Measurements from ENCODE around the gene TP53AIP1.
A peak's percentile ranks its signal among the peaks of the same experiment; 100 is the strongest.

The TP53AIP1 gene

GRCh38 chr11:128929991-128930390 is 12.7 kb downstream of the TP53AIP1 start:
- ChIA-PET CTCF (interaction anchor here (1.0 kb wide), 1 partner anchor 45 kb away, joined by 5 read pairs; no protein-coding TSS in a partner anchor), POLR2A (no interaction called here)
- DNase-seq (ENCODE audit: extremely low spot score), result no peak
- no peak for TF ChIP-seq CTCF (IDR thresholded peaks at IDR 0.05; ENCODE audit: control extremely low read depth, extremely low read depth, low read depth, missing control alignments)

DNA sequence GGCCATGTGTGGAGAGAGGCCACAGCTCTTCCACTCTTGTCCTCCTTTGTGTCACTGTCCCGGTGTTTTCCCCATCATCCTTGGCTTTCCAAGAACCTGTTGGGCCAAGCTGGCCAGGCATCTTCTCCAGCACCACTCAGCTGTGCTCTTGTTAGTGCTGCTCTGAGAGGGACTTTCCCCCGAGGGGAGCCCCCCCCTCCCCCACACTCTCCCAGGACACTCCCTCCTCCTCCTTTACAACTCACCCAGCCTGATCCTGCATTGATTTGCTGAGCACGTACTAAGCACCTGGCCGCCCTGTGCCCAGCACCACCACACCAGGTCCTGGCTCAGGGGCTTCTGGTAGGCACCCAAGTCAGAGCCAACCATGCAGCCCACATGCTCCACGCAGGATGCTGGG is 13.2 kb downstream of the TP53AIP1 start:
- CTCF ChIA-PET, result interaction anchor here (1.0 kb wide), 1 partner anchor 45 kb away, joined by 5 read pairs; no protein-coding TSS in a partner anchor
- POLR2A ChIA-PET, result no interaction called here
- no peak for TF ChIP-seq CTCF (IDR thresholded peaks at IDR 0.05; ENCODE audit: control extremely low read depth, extremely low read depth, low read depth, missing control alignments)
- DNase-seq (ENCODE audit: extremely low spot score), result peak; percentile 58

- POLR2A ChIA-PET, result no interaction called here
- DNase-seq (ENCODE audit: extremely low spot score), result peak; percentile 72
- TF ChIP-seq CTCF (IDR thresholded peaks at IDR 0.05; ENCODE audit: control extremely low read depth, extremely low read depth, low read depth, missing control alignments), result no peak
- CTCF ChIA-PET, result interaction anchor here (0.9 to 1.6 kb wide), 5 partner anchors 9 to 43 kb away, joined by 3 to 4 read pairs (median 3); no protein-coding TSS in a partner anchor
These were observed 14.3 kb downstream of the TP53AIP1 start for GRCh38 chr11:128928400-128928799.

- ChIA-PET CTCF (interaction anchor here (1.1 to 1.6 kb wide), 4 partner anchors 8 to 43 kb away, joined by 3 to 4 read pairs (median 4); no protein-coding TSS in a partner anchor), POLR2A (no interaction called here)
- TF ChIP-seq CTCF (IDR thresholded peaks at IDR 0.05; ENCODE audit: control extremely low read depth, extremely low read depth, low read depth, missing control alignments), result no peak
- no peak for DNase-seq (ENCODE audit: extremely low spot score)
These were observed 14.9 kb downstream of the TP53AIP1 start for GRCh38 chr11:128927683-128928336.

GRCh38 chr11:128927108-128927461 is 15.6 kb downstream of the TP53AIP1 start:
- TF ChIP-seq CTCF (IDR thresholded peaks at IDR 0.05; ENCODE audit: control extremely low read depth, extremely low read depth, low read depth, missing control alignments), result no peak
- DNase-seq (ENCODE audit: extremely low spot score), result no peak
- ChIA-PET CTCF (interaction anchor here (1.6 kb wide), 1 partner anchor 22 kb away, joined by 4 read pairs; no protein-coding TSS in a partner anchor), POLR2A (no interaction called here)

DNA sequence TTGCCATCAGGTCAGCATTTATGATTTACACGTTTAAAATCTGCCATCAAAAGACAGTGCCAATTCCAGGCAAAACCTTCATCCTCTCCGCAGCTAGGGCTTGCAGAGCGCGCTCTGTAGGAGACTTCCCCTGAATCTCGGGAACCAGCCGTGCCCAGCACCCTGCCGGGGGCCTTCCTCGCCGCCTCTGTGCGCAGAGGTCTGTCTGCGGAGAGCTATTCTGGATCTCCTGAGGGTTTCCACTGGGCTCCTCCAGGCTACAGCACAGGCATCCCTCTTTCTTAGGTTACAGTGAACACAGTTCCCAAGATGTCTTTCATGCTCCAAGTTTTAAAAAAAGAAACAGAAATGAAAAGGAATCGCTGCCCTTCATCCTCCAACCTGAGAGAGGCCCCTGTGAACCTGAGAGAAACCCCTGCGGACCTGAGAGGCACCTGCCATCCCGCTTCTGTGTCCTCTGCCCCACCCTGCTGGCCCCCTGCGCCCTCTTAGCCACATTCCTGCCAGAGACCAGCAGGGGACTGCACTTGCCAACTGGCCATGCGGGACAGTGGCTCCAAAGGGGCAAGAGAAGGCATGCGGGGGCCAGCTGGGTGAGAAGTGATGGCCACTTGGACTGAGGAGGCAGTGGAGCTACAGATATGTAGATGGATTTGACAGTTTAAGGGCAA is 16.1 kb downstream of the TP53AIP1 start:
- CTCF ChIA-PET, result interaction anchor here (1.2 to 1.4 kb wide), 2 partner anchors 30 to 41 kb away, joined by 3 to 5 read pairs; no protein-coding TSS in a partner anchor
- no peak for TF ChIP-seq CTCF (IDR thresholded peaks at IDR 0.05; ENCODE audit: control extremely low read depth, extremely low read depth, low read depth, missing control alignments)
- POLR2A ChIA-PET, result no interaction called here
- DNase-seq (ENCODE audit: extremely low spot score), result no peak

All from GM10248 (cell line).